ACHN (cell line): ENCODE data around the gene NCAM2.

Source experiments
- DNase-seq: peaks from one replicate; pipeline ENCODE4 v3.0.0-alpha.2; 2015
- in situ Hi-C: cut with HindIII; loops from 2 replicates; pipeline ENCODE4 v1.10.0; 2017; ENCODE audit warnings: low sequenced_read_pairs, low pct_ligation_motif_present, low pct_unique_long_range_greater_than_20kb

NCAM2 gene

DNA sequence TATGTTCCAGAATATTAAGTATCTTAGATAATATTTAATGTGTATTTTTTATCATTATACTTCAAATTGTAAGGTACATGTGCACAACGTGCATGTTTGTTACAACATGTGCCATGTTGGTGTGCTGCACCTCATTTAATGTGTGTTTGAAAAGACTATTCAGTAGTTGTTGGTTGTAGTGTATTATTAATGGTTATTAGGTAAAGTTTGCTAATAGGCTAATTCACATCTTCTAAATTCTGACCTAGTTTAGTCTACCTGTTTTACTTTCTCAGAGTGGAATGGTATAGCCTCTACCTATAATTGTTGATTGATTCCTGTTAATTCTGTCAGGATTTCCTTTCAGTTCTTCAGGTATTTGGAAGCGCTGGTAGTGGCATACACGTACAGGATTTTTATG lies 153.0 kb downstream of the NCAM2 start:
- no peak for DNase-seq
- in situ Hi-C loops, result no loop called here

DNA sequence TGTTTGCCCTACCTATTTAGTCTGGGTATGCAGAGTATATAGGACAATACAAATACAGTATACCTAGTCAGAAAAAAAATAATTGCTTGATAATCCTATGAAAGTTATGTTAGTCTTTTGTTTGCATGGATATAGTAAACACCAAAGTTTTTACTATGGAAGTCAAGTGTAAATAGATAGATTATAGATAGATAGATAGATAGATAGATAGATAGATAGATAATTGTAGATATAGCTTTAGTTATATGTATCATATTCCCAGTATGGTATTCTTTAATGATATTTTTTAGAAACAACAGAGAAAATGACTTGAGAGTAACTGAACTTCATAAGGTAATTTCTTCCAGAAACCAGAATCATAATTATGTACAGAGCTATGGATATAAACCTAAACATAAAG lies 158.2 kb downstream of the NCAM2 start:
- in situ Hi-C loops, result no loop called here
- no peak for DNase-seq

DNA sequence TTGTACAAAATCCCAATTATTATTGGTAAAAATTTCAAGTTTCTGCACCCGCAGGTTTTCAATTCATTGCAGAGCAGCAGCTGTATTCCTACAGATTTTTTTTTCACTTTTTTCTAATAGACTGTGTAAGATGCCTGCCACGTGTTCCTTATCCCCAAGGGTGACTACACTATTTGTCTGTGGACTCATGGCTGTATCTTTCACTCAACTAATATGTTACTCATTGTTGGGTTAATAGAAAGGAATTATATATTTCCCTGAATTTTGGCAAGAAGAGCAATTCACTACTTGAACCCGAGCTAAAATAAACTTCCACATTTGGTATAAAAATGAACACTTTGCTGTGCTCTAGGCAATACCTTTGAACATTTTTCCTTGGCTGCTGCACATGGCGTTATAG lies 158.7 kb downstream of the NCAM2 start:
- in situ Hi-C loops, result no loop called here
- no peak for DNase-seq

GRCh38 chr21:21158376-21158918 lies 160.2 kb downstream of the NCAM2 start:
- in situ Hi-C loops, result no loop called here
- no peak for DNase-seq

DNA sequence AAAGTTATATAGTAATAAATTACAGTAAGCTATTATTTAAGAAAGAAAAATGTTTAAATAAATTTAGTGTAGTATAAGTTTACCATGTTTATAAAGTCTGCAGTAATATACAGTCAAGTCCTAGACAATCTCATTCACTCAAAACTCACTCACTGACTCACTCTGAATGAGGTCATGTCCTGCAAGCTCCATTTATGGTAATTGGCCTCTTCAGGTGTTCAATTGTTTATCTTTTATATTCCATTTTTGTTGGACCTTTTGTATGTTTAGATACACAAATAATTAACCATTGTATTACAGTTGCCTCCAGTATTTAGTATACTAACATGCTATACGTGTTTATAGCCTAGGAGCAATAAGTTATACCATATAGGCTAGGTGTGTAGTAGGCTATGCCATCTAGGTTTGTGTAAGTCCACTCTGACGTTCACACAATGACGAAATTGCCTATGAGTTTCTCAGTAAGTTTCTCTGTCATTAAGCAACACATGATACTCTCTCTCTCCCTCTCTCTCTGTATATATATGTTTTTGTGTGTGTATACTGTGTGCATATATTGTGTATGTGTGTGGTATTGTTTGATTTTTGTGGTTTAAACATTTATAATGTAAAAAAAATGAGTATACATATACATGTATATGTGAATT lies 161.2 kb downstream of the NCAM2 start:
- no peak for DNase-seq
- in situ Hi-C loops, result no loop called here

GRCh38 chr21:21162786-21163185 lies 164.6 kb downstream of the NCAM2 start:
- no peak for DNase-seq
- in situ Hi-C loops, result no loop called here

DNA sequence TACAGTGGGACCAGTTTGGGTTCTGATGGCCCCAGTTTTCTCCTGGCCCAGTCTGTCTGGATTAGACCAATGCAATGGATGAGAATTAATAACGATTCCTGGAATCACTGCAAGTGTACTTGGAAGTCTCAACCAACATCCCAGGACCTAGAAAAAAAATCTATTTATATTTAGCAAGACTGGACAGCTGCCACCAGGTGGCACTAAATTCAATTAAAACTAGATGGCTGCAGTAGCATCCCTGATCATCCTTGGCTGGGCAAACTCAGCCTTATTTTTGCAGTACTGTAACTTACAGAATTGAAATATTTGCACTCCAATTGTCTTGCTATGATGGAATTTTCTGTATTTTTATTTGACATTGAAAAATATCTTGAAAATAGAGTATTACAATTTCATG lies 165.7 kb downstream of the NCAM2 start:
- in situ Hi-C loops, result no loop called here
- peak; percentile 67 for DNase-seq

GRCh38 chr21:21165063-21165645 lies 166.9 kb downstream of the NCAM2 start:
- no peak for DNase-seq
- in situ Hi-C loops, result no loop called here

- in situ Hi-C loops, result no loop called here
- DNase-seq, result no peak
These were observed 176.5 kb downstream of the NCAM2 start for GRCh38 chr21:21174676-21175075.

DNA sequence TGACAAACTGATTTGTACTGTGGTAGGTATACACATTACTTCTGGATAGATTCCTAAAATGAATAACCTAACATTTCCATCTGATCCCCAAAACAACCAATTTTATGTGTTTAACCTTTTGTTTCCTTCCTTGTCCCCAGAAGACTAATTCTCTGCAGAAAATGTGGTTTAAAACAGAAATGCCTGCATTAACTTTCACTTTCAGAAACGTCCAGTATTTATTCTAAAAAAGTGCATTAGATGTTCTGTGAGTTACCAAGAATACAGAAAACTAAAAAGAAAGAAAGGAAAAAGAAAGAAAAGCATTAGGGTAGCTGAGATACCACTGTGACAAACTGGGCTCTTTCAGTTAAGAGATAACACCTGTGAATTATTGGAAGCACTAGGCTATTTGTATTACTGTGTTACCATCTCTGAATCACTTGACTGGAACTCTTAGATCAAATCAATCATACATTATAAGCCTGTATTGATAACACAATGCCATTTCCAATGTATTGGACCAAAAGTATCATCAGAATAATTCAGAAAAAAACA lies 177.7 kb downstream of the NCAM2 start:
- no peak for DNase-seq
- in situ Hi-C loops, result no loop called here

DNA sequence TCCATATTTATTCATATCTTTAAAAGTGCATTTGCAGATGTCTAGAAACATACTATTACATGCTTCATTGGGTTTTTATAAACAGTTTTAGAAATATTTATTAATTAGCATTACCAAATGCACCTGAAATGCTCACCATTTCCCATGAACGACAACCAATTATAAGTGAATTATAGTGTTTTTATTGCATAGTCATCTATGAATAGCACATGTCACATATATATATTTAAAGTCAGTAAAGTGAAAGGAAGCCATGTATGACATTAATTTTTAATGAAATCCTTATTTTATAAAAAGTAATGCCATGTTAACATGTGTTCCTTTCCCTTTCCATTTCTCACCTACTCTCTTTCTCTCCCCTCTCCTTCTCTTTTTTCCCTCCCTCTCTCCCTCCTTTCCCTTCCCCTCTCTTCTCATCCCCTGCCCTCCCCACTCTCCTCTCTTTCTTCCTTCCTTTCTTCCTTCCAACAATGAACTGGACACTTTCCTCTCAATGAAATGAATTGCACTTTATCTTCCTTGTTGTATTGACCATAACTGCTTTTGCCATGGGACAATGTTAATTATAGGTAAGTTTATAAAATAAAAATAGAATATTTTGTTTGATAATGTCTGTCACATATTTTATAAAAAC lies 179.3 kb downstream of the NCAM2 start:
- in situ Hi-C loops, result no loop called here
- no peak for DNase-seq

GRCh38 chr21:21179619-21180298 lies 181.6 kb downstream of the NCAM2 start:
- in situ Hi-C loops, result no loop called here
- DNase-seq, result no peak

- no peak for DNase-seq
- in situ Hi-C loops, result no loop called here
These were observed 184.3 kb downstream of the NCAM2 start for GRCh38 chr21:21182401-21183010.

GRCh38 chr21:21183092-21183491 lies 184.9 kb downstream of the NCAM2 start:
- in situ Hi-C loops, result no loop called here
- no peak for DNase-seq

- in situ Hi-C loops, result no loop called here
- no peak for DNase-seq
These were observed 186.7 kb downstream of the NCAM2 start for GRCh38 chr21:21184771-21185528.

- DNase-seq, result peak; percentile 13
- in situ Hi-C loops, result no loop called here
These were observed 189.4 kb downstream of the NCAM2 start for GRCh38 chr21:21187579-21187978.

DNA sequence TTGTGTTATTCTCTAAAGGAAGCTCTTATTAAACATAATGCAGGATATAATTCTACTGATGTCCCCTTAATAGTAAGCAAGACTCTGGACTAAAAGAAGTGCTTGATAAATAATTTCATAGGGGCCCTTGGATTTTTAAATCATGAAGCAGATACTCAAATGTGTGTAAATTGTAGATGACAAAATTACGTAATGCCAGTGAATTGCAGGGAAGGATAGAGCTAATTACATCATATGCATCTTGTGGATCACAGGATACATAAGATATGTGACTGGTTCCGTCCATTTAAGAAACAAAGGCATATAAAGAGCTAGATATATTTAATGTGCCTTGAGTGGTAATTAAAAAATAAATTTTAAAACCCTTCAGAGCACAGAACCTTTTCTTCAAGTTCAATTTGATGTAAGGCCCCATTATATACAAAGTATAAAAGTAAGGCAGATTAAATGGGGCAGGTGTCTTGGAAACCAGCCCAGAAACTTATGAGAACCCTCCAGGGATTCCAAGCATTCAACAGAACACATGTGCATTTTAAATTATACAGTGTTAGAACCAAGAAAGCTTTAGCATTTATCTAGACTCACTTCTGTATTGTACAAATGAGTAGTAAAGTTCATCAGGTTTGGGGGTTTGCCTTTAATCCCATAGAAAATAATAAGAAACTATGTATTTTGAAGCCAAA lies 190.4 kb downstream of the NCAM2 start:
- DNase-seq, result no peak

More for the DNA sequence above, 190.4 kb downstream of the NCAM2 start:
- in situ Hi-C loops, result no loop called here
